Panc1 (cell line): ENCODE measurements around the gene CREB5. TPM values are rescaled to one million over a fixed set of nuclear protein-coding genes. Genes with fewer than 3 reads are reported as not detected.

Source experiments
- ATAC-seq: fragments of 200-7000 bp; cut with Tn5 transposase; 2 replicates; pipeline ENCODE4 v1.9.1; 2020; ENCODE audit warnings: mild to moderate bottlenecking, moderate library complexity
- BruUV-seq: library from RNA; stranded (reverse); fragments of 400-500 nt; replicated peaks from 2 replicates; lab custom pipeline; 2021; lab: Mats Ljungman, UMichigan
- CTCF ChIA-PET: fragments of 300-600 bp; sonication (Branson Sonifier 250); formaldehyde crosslinking; loops from one replicate; lab custom pipeline; 2022; ENCODE audit warnings: antibody characterized with exemption; lab: Charles Lee
- POLR2A ChIA-PET: fragments of 300-600 bp; sonication (Branson Sonifier 250); formaldehyde crosslinking; loops from one replicate; lab custom pipeline; 2022; ENCODE audit warnings: antibody characterized with exemption; lab: Charles Lee
- DNase-seq: peaks from one replicate; pipeline ENCODE4 v3.0.0-alpha.2; 2010; ENCODE audit warnings: low read depth, low spot score
- H3K27ac ChIP-seq: 2 replicates; pipeline ENCODE4 v1.5.1; 2011; ENCODE audit warnings: mild to moderate bottlenecking, low read length, inconsistent platforms
- H3K27me3 ChIP-seq: fragments of 200-500 bp; sonication (Bioruptor generic); 2 replicates; pipeline ENCODE4 v1.6.0; 2014; ENCODE audit warnings: low read length, inconsistent platforms; ENCODE audit not compliant: control insufficient read depth, insufficient read depth
- H3K36me3 ChIP-seq: fragments of 200-500 bp; sonication (Bioruptor generic); 2 replicates; pipeline ENCODE4 v1.5.1; 2014; ENCODE audit warnings: inconsistent platforms, mild to moderate bottlenecking, low read length, moderate library complexity; ENCODE audit not compliant: control insufficient read depth, insufficient read depth
- H3K4me1 ChIP-seq: 2 replicates; pipeline ENCODE4 v1.5.1; 2011; ENCODE audit warnings: inconsistent platforms, mild to moderate bottlenecking, low read length, moderate library complexity; ENCODE audit not compliant: control insufficient read depth, insufficient read depth
- H3K4me3 ChIP-seq, 2 experiments: 2 replicates each; pipeline ENCODE4 v1.5.1; 2011 to 2012; ENCODE audit warnings: low read depth in 2 of 2, low read length in 2 of 2, mild to moderate bottlenecking in 2 of 2, inconsistent platforms in 1 of 2, moderate library complexity in 1 of 2
- H3K9me3 ChIP-seq: fragments of 200-500 bp; sonication (Bioruptor generic); 2 replicates; pipeline ENCODE4 v1.5.1; 2014; ENCODE audit warnings: low read depth, mild to moderate bottlenecking, inconsistent platforms, low read length, moderate library complexity; ENCODE audit not compliant: control insufficient read depth, insufficient read depth
- CTCF ChIP-seq: fragments of 450-650 bp; IDR thresholded peaks from 2 replicates; pipeline ENCODE4 v1.5.1; 2017; ENCODE audit warnings: mild to moderate bottlenecking
- POLR2AphosphoS5 ChIP-seq: IDR thresholded peaks from 2 replicates; pipeline ENCODE4 v1.6.1; 2012; ENCODE audit warnings: mild to moderate bottlenecking, low read depth, low read length, moderate library complexity
- REST ChIP-seq, 2 experiments: IDR thresholded peaks; 2 replicates each; pipeline ENCODE4 v1.6.1; 2011 to 2012; ENCODE audit warnings: low read depth in 2 of 2, control low read depth in 1 of 2, low read length in 1 of 2, mild to moderate bottlenecking in 1 of 2, moderate library complexity in 1 of 2; ENCODE audit not compliant: insufficient read depth in 1 of 2
- SIN3A ChIP-seq: IDR thresholded peaks from 2 replicates; pipeline ENCODE4 v1.6.1; 2012; ENCODE audit warnings: low read depth, mild to moderate bottlenecking, low read length, moderate library complexity, borderline replicate concordance; ENCODE audit not compliant: insufficient read depth
- TCF7L2 ChIP-seq: IDR thresholded peaks from 2 replicates; pipeline ENCODE4 v1.6.1; 2011; ENCODE audit warnings: mild to moderate bottlenecking, low read depth, low read length, inconsistent platforms
- in situ Hi-C: cut with HindIII; loops from 2 replicates; pipeline ENCODE4 v1.10.0; 2016; ENCODE audit warnings: low sequenced_read_pairs, low pct_unique_long_range_greater_than_20kb
- intact Hi-C: fragments of 100-400 bp; cut with micrococcal nuclease; formaldehyde crosslinking; loops from one replicate; pipeline ENCODE4 v1.10.0; 2022; ENCODE audit not compliant: unreplicated experiment
- total RNA-seq: library from RNA; stranded (reverse); gene quantifications from one replicate; pipeline ENCODE4 v1.2.1, GENCODE V29; 2021; ENCODE audit not compliant: unreplicated experiment

Gene CREB5
- total RNA-seq, 1 experiment from 2014 or later = 3.1 TPM

GRCh38 chr7:28718055-28718481 is 305.8 kb downstream of the CREB5 start:
- no peak for ATAC-seq
- Histone ChIP-seq H3K27me3 (no peaks in the 10 kb centered on the region), H3K9me3 (no peaks in the 10 kb centered on the region), H3K27ac (no peak overlapping the region), H3K36me3 (no peaks in the 10 kb centered on the region), H3K4me1 (no peaks in the 10 kb centered on the region), H3K4me3 (no peak overlapping the region)
- intact Hi-C loops (no loop called here), in situ Hi-C loops (no loop called here)
- ChIA-PET CTCF (no interaction called here), POLR2A (no interaction called here)
- DNase-seq = no peak
- no TSS peak for BruUV-seq
- TF ChIP-seq REST (IDR thresholded peaks at IDR 0.05; ENCODE audit: insufficient read depth in 1 of 2, low read depth in 2 of 2, low read length in 1 of 2) (no peak), CTCF (no peak)

- DNase-seq (no peak), ATAC-seq (no peak)
- H3K27ac ChIP-seq = no peak overlapping the region
- H3K4me1 ChIP-seq = no peaks in the 10 kb centered on the region
- TF ChIP-seq CTCF = no peak
- no peak for TF ChIP-seq SIN3A
- no peak for TF ChIP-seq REST (IDR thresholded peaks at IDR 0.05; ENCODE audit: insufficient read depth in 1 of 2, low read depth in 2 of 2, low read length in 1 of 2)
- TF ChIP-seq POLR2AphosphoS5 = no peak
- no peak for TF ChIP-seq TCF7L2
- POLR2A ChIA-PET = no interaction called here
- in situ Hi-C loops (no loop called here), intact Hi-C loops (no loop called here)
- H3K36me3 ChIP-seq = no peaks in the 10 kb centered on the region
- H3K27me3 ChIP-seq = no peaks in the 10 kb centered on the region
- H3K4me3 ChIP-seq = no peak overlapping the region
- CTCF ChIA-PET = no interaction called here
- BruUV-seq = no TSS peak
- no peaks in the 10 kb centered on the region for H3K9me3 ChIP-seq
Observed at GRCh38 chr7:28718545-28718944, 306.2 kb downstream of the CREB5 start.
